ENCODE results near the gene CREM.

GRCh38 chr10:35167342-35167741, 40.7 kb downstream of the CREM start:
- TF ChIP-seq YY1 (IDR thresholded peaks at IDR 0.05; ENCODE audit: insufficient read depth, insufficient read length) (no peak), SUZ12 (IDR thresholded peaks at IDR 0.05; ENCODE audit: extremely low read depth, insufficient read depth, insufficient read length) (no peak), ZNF274 (IDR thresholded peaks at IDR 0.05; ENCODE audit: low read depth, low read length) (no peak)

Data from NT2/D1 (cell line).